ENCODE results near the gene KCNQ2.

GRCh38 chr20:63421094-63421692 lies 51.3 kb downstream of the KCNQ2 start:
- TF ChIP-seq EZH2 (IDR thresholded peaks at IDR 0.05) (no peak), POLR2AphosphoS5 (IDR thresholded peaks at IDR 0.05; ENCODE audit: borderline replicate concordance, low read depth, low read length) (no peak)
